Stimulated activated CD4-positive, alpha-beta T cell treated with anti-CD3 and anti-CD28 coated beads, Interleukin-15, amount 100 ng/mL, for 1 hour (primary cell): ENCODE results near the gene S100A5.
A peak's percentile ranks its signal among the peaks of the same experiment; 100 is the strongest.

Experiments used
- DNase-seq, 2 donors: peaks; one replicate each; pipeline ENCODE4 v3.0.0-alpha.2; 2020; ENCODE audit warnings: low read depth in 1 of 2, low spot score in 1 of 2

The S100A5 gene

DNA sequence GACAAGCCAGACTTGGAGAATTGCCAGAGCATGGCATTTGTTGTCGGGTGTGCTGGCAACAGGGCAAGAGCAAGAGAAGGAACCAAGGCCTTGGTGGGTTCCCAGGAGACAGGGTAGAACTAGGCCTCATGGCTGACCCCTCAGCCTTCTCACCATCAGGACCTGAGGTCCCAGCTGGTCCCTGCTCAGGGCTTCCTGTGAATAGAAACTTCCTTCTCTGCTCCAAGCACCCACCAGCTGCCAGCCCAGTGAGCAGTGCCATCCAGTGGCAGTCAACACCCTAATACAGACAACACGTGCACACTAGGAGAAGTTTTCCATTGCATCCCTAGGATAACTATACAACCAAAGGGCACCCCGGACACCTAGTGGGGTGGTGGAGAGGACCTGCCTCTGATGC is 27.7 kb downstream of the S100A5 start:
- no peak for DNase-seq

- peak; percentile 59 to 63 for DNase-seq
Measured at GRCh38 chr1:153510984-153511410, 29.7 kb downstream of the S100A5 start.

DNA sequence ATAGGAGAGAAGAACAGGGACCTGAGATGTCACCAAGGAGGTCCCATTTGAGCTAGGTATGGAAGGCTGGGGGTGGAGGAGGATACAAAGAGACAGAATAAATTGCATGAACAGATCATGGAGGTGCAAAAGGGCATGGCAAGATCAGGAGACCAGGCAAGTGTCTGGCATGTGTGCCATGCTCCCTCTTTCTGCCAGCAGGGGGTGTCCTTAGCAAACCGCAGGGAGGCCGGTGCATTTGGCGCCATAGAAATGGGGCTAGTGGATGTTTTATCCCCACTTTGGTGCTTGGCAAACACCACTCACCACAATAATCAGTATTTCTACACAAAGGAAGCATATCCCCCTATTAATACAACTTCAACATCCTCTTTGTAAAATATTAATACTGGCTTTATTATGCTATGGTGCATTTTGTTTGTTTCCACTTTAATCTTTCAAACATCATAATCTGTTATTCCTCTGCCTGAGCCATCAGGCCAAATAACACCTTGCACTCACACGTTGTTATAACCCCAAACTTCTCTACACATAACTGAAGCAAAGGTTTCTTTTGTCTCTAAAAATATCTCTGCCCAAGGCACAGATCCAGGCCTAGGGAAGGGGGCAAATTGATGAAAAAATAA is 30.9 kb downstream of the S100A5 start:
- DNase-seq, result peak; percentile 32 to 40

DNA sequence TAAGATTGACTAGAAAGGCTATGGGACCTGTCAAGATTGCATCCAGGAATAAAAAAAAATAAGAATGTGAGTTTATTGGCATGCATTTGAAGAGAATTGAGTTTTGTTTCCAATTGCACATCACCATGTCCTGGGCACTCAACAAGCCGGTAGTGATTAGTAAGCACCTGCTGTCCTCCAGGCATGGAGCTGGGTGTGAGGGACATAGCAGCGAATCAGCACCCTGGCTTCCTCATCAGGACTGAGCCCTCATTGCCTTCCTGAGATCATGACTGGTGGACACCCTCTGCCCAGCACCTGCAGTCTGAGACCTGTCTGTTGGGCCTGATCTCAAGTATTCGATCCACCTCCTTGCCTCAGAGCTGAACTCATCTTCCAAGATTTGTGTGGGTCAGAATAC is 31.7 kb downstream of the S100A5 start:
- no peak for DNase-seq

- DNase-seq, result no peak
Measured at GRCh38 chr1:153507926-153508583, 32.7 kb downstream of the S100A5 start.

DNA sequence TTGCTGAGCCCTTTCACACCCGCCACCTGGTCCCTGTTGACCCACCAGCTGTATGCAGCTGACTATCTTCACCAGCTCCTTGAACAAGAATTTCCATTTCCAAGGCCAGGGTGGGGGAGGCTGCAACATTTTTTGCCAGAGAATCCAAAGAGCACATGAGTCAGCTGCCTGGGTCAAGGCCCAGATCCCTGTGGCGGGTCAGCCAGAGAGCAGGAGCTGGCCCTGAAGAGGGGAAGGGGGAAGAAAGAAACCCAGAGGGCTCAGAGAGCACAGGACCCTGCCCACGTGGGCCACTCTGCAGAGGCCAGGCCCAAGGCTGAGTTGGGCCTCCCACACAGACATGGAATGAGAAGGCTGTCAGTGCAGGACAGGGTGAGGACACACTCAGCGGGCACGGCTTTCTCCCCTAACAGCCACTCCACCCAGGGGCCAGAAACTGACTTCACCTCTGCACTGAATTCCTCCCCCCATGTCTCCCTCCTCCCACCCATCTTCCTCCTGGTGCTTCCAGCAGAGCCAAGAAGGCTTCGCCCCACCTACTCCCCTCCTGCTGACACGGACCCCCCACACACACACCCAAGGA is 33.8 kb downstream of the S100A5 start:
- no peak for DNase-seq

DNA sequence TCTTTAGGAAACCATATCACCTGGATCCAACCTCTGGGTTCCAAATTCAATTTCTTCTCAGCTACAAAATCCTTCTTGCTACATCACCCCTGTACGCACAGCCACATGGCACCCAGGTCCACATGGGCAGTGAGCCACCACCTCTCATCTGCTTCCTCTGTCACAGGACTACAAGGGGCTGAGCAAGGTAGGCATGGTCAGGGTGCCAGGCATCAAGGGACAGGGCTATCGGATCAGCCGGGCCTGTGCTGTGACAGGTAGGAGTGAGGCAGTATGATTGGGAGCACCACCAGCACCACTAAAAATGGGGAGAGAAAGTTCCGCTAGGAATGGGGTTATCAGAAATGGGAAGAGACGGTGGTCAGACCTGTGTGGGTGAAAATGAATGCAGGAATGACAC is 34.3 kb downstream of the S100A5 start:
- DNase-seq, result no peak

- DNase-seq, result no peak
Measured at GRCh38 chr1:153505576-153505975, 35.2 kb downstream of the S100A5 start.

GRCh38 chr1:153503766-153504165 is 37.0 kb downstream of the S100A5 start:
- DNase-seq, result no peak

GRCh38 chr1:153498746-153499145 is 42.0 kb downstream of the S100A5 start:
- DNase-seq, result no peak

DNA sequence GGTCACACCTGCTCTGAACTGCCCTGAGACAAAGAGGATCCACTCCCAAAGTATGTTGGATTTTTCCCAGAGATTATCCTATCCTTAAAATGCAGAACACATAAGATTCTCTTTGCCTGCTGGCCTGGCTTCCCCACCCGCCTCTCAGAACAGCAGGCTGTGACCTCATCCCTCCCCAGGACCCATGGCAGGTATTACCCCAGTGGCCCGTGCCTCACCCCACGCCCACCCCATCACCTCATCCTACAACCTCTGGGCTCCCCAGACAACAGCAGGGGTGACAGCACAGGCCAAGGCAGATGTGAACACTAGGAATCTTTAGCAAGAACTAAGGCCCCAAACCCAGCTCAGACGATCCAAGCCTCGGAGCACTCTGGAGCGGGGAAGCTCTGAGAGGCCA is 45.2 kb downstream of the S100A5 start:
- DNase-seq, result no peak

- DNase-seq, result peak; percentile 38 to 67
Measured at GRCh38 chr1:153494976-153495535, 45.7 kb downstream of the S100A5 start.

DNA sequence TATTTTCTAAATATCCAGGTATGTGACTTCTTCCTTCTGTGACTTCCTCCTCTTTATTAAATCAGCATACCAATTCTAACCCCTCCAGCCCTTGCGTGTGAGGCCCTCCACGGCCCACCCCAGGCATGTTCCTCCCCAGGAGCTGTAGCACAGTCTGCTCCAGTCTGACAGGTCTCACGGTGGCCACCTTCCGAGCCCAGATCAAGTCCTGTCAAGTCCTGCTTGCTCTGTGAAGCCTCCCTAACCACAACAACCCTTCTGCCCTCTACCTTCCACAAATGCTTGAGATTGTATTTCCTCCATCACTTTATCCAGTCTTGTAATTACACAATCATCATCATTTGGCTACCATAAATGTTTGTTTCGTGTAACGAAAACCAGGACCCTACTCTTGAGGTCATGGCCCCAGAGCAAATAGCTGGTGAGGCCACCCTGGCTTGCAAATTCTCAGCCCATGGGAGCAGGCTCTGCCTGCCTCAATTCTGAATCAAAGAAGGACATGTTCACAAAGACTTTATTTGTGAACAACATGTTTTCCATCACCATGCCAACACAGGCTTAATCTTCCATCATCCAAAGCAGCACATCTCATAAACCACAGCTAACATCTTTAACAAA is 47.3 kb downstream of the S100A5 start:
- DNase-seq, result no peak

DNA sequence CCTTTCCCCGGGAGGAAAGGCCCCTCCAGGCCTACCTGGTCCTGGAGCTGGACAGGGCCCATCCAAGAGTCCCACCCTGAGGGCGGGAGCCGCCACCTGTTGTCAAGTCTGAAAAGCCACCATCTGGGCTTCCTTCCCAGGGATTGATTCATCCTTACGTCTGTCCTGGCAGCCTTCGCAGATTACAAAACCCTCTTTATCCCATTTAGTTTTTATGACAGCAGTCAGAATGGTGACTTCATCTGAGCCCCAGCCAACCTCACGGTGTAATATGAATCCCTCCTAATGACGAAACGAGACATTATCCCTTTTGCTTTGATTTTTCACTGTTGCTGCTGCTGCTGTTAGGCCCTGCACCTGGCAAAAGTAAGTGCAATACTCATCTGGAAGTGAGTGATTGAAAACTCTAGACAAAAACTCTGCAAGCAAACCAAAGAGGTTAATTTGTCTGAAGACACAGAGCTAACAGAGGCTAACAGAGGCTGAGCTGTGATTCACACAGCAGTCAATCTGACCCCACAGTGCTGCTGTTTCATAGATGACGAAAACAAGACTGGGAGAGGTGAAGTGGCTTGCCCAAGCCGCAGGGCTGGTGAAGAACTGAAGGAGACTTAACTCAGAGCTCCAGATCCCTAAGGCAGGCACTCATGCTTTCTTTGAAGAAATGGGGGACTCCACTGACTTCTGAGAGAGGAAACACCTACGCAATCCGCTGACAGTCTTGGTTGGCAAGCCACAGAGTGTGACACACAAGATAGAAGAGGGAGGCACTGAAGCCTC is 50.3 kb downstream of the S100A5 start:
- no peak for DNase-seq

- no peak for DNase-seq
Measured at GRCh38 chr1:153488731-153489130, 52.0 kb downstream of the S100A5 start.

- DNase-seq, result no peak
Measured at GRCh38 chr1:153487707-153488106, 53.0 kb downstream of the S100A5 start.
